ENCODE measurements around the gene CEL.

DNA sequence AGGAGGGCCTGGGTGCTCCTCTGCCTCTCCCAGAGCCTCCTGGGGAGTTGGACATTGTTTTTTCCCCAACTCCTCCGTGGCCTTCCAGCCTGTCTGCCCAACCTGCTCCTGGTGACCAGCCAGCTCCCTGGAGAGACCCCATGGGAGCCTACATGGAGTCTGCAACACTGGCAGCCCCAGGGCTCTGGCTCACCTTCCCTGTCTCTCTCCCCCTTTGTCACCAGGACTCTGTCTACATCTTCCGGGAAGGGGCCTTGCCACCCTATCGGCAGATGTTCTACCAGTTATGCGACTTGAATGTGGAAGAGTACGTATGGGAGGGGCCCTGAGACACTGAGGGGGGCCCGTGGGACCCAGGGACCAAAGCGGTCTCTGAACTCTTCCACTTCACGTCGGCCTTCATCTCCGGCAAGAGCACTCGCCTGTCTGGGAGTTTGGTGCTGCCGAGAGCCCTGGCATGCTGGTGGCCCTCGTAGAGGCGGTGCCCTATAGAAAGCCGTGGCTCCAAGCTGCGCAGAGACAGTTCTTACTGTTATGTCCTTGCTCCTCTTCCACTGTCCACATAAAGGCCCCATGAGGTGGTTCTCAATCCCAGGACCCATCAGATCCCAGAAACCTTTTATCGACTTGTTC, 5.9 kb upstream of the CEL start:
- no peak for TF ChIP-seq POLR2A (IDR thresholded peaks at IDR 0.05; ENCODE audit: borderline replicate concordance, extremely low read depth, insufficient read depth, insufficient read length)
- TF ChIP-seq EZH2 (IDR thresholded peaks at IDR 0.05) = no peak
- TF ChIP-seq POLR2AphosphoS5 (IDR thresholded peaks at IDR 0.05; ENCODE audit: low read depth, low read length) = no peak
- no peak for TF ChIP-seq SRF (IDR thresholded peaks at IDR 0.05; ENCODE audit: low read depth)
- no peak for TF ChIP-seq YY1 (IDR thresholded peaks at IDR 0.05; ENCODE audit: extremely low read depth, insufficient replicate concordance, low read depth, low read length)
- TF ChIP-seq RAD21 (IDR thresholded peaks at IDR 0.05; ENCODE audit: low read depth) = no peak
- no peak for TF ChIP-seq CTCF (IDR thresholded peaks at IDR 0.05 in 2 of 3, conservative IDR thresholded peaks at IDR 0.05 in 1 of 3; ENCODE audit: borderline replicate concordance in 1 of 3, insufficient read depth in 1 of 3, low read depth in 2 of 3, low read length in 2 of 3)
- no peak for TF ChIP-seq SP1 (IDR thresholded peaks at IDR 0.05; ENCODE audit: low read depth)
- no peak for TF ChIP-seq TCF7L2 (IDR thresholded peaks at IDR 0.05; ENCODE audit: borderline replicate concordance, extremely low read depth, insufficient read depth, insufficient read length)
- no peak for TF ChIP-seq REST (IDR thresholded peaks at IDR 0.05; ENCODE audit: low read depth)
- no peak for TF ChIP-seq JUND (IDR thresholded peaks at IDR 0.05)
- TF ChIP-seq, protein P1, sequence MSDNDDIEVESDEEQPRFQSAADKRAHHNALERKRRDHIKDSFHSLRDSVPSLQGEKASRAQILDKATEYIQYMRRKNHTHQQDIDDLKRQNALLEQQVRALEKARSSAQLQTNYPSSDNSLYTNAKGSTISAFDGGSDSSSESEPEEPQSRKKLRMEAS (IDR thresholded peaks at IDR 0.05) = no peak
